GM23338 (cell line): ENCODE data around the gene AP4M1. TPM values are rescaled to one million over a fixed set of nuclear protein-coding genes. Genes with fewer than 3 reads are reported as not detected.

Experiments used
- ATAC-seq: fragments of 200-7000 bp; cut with Tn5 transposase; 3 replicates; pipeline ENCODE4 v1.9.1; 2020
- DNase-seq: peaks from one replicate; pipeline ENCODE4 v3.0.0-alpha.2; 2015; ENCODE audit warnings: low spot score
- H2AFZ ChIP-seq: fragments of 200-600 bp; sonication (generic); 2 replicates; pipeline ENCODE4 v1.8.0; 2016; ENCODE audit warnings: antibody characterized with exemption, mild to moderate bottlenecking, moderate library complexity
- H3F3A ChIP-seq: fragments of 200-600 bp; sonication (generic); replicated peaks from 2 replicates; pipeline ENCODE4 v1.8.0; 2017; ENCODE audit warnings: antibody characterized with exemption, mixed run types, low read depth
- H3K27ac ChIP-seq: fragments of 200-600 bp; sonication (generic); 2 replicates; pipeline ENCODE4 v1.6.1; 2016; ENCODE audit warnings: low read depth
- H3K27me3 ChIP-seq: fragments of 200-600 bp; sonication (generic); 2 replicates; pipeline ENCODE4 v1.8.0; 2016; ENCODE audit warnings: mild to moderate bottlenecking, mixed run types, moderate library complexity; ENCODE audit not compliant: insufficient read depth
- H3K36me3 ChIP-seq: fragments of 200-600 bp; sonication (generic); 2 replicates; pipeline ENCODE4 v1.8.0; 2016; ENCODE audit warnings: mild to moderate bottlenecking; ENCODE audit not compliant: insufficient read depth
- H3K4me1 ChIP-seq: fragments of 200-600 bp; sonication (generic); 2 replicates; pipeline ENCODE4 v1.8.0; 2016; ENCODE audit warnings: mild to moderate bottlenecking, moderate library complexity; ENCODE audit not compliant: insufficient read depth
- H3K4me2 ChIP-seq: fragments of 200-600 bp; sonication (generic); 2 replicates; pipeline ENCODE4 v1.7.1; 2017; ENCODE audit warnings: mixed run types
- H3K4me3 ChIP-seq: fragments of 200-600 bp; sonication (generic); 2 replicates; pipeline ENCODE4 v1.6.1; 2016; ENCODE audit warnings: mixed run types
- H3K79me2 ChIP-seq: fragments of 200-600 bp; sonication (generic); replicated peaks from 2 replicates; pipeline ENCODE4 v1.8.0; 2017; ENCODE audit warnings: mild to moderate bottlenecking; ENCODE audit not compliant: insufficient read depth
- H3K9me2 ChIP-seq: fragments of 200-600 bp; sonication (generic); 2 replicates; pipeline ENCODE4 v1.8.0; 2017; ENCODE audit not compliant: insufficient read depth
- H4K20me1 ChIP-seq: fragments of 200-600 bp; sonication (generic); replicated peaks from 2 replicates; pipeline ENCODE4 v1.8.0; 2017; ENCODE audit warnings: mild to moderate bottlenecking; ENCODE audit not compliant: insufficient read depth
- H3K27ac Mint-ChIP-seq: 2 replicates; pipeline ENCODE4 v1.8.0; 2020; ENCODE audit warnings: inconsistent platforms, mild to moderate bottlenecking, moderate library complexity, mixed read lengths
- H3K27me3 Mint-ChIP-seq: 3 replicates; pipeline ENCODE4 v1.8.0; 2022; ENCODE audit warnings: low read depth, mild to moderate bottlenecking, moderate library complexity, mixed read lengths, inconsistent platforms; ENCODE audit not compliant: insufficient read depth, poor library complexity
- H3K36me3 Mint-ChIP-seq: 3 replicates; pipeline ENCODE4 v1.8.0; 2021; ENCODE audit warnings: low read depth, mild to moderate bottlenecking, inconsistent platforms, moderate library complexity, mixed read lengths
- H3K4me1 Mint-ChIP-seq: 3 replicates; pipeline ENCODE4 v1.8.0; 2020; ENCODE audit warnings: mild to moderate bottlenecking, inconsistent platforms, mixed read lengths
- H3K4me3 Mint-ChIP-seq: 3 replicates; pipeline ENCODE4 v1.8.0; 2021; ENCODE audit warnings: moderate library complexity, mild to moderate bottlenecking, inconsistent platforms, mixed read lengths
- H3K9me3 Mint-ChIP-seq: 3 replicates; pipeline ENCODE4 v1.8.0; 2020; ENCODE audit warnings: moderate library complexity, mild to moderate bottlenecking, inconsistent platforms, mixed read lengths
- CREB1 ChIP-seq: fragments of 250-450 bp; sonication (Bioruptor Pico); IDR thresholded peaks from 2 replicates; pipeline ENCODE4 v1.5.0; 2020; ENCODE audit warnings: low read depth, mild to moderate bottlenecking, moderate library complexity
- EZH2 ChIP-seq: fragments of 200-600 bp; sonication (generic); IDR thresholded peaks from one replicate; pipeline ENCODE4 v1.8.0; 2017; ENCODE audit warnings: antibody characterized with exemption, mild to moderate bottlenecking, low read depth; ENCODE audit not compliant: unreplicated experiment
- STAT1 ChIP-seq: IDR thresholded peaks from one replicate; pipeline ENCODE4 v1.6.1; 2016; ENCODE audit warnings: antibody characterized with exemption; ENCODE audit not compliant: unreplicated experiment
- ZNF331 ChIP-seq: fragments of 250-450 bp; sonication (Bioruptor Pico); IDR thresholded peaks from 2 replicates; pipeline ENCODE4 v1.5.0; 2020; ENCODE audit warnings: low read depth, mild to moderate bottlenecking, moderate library complexity
- ZNF462 ChIP-seq: fragments of 250-450 bp; sonication (Bioruptor Pico); IDR thresholded peaks from 2 replicates; pipeline ENCODE4 v1.5.0; 2020; ENCODE audit warnings: mild to moderate bottlenecking, moderate library complexity
- polyA plus RNA-seq: library from polyadenylated mRNA; unstranded; fragments of >200 nt; fragmentation: Nextera tagmentation; extraction: Ambion mirVana; gene quantifications from 2 replicates; pipeline ENCODE4 v1.2.1, GENCODE V29; 2016
- total RNA-seq: library from RNA; depleted of rRNA; stranded (reverse); fragments of >200 nt; shearing (Covaris generic); gene quantifications from 2 replicates; pipeline ENCODE4 v1.2.3, GENCODE V29; 2014

The AP4M1 gene
- total and polyA plus RNA-seq, 2 experiments from 2014 or later: 9.5 to 13.3 TPM

- H3K4me2 ChIP-seq: no peak overlapping the region
- no peak for ATAC-seq
- H4K20me1 ChIP-seq: no peaks in the 10 kb centered on the region; the same call in 1 of the 2 replicates
- no peaks in the 10 kb centered on the region for H3K9me2 ChIP-seq
- no peaks in the 10 kb centered on the region for H3K36me3 ChIP-seq
- TF ChIP-seq STAT1 (no peak), CREB1 (CRISPR knock-in tag) (no peak), EZH2 (no peak), ZNF331 (no peak), ZNF462 (no peak)
- peaks cover 2% of the 10 kb centered on the region; the same call in 1 of the 2 replicates for H3K27me3 ChIP-seq
- peaks cover 8% of the 10 kb centered on the region for H3K4me1 ChIP-seq
- Mint-ChIP-seq H3K9me3 (no peaks in the 10 kb centered on the region; the same call in 2 of the 3 replicates), H3K4me3 (no peak overlapping the region), H3K27me3 (peaks cover 24% of the 10 kb centered on the region), H3K27ac (no peak overlapping the region), H3K4me1 (peaks cover 8% of the 10 kb centered on the region; the same call in 2 of the 3 replicates), H3K36me3 (peaks cover 16% of the 10 kb centered on the region; the same call in 2 of the 3 replicates)
- no peak overlapping the region for H3K4me3 ChIP-seq
- peaks cover 34% of the 10 kb centered on the region for H3F3A ChIP-seq
- H2AFZ ChIP-seq: no peak overlapping the region
- no peak overlapping the region for H3K27ac ChIP-seq
- no peak for DNase-seq
- peaks cover 13% of the 10 kb centered on the region for H3K79me2 ChIP-seq
Observed at GRCh38 chr7:100122568-100122967, 21.1 kb downstream of the AP4M1 start.
